GM23338 (cell line): Measurements from ENCODE around the gene TMEM123.

ENCODE experiments used
- CTCF ChIP-seq, 2 experiments: fragments of 200-600 bp in 1 of 2; sonication (generic) in 1 of 2; conservative IDR thresholded peaks; 2 replicates each; pipeline versions ENCODE4 v1.5.1 to v1.6.1; 2016 to 2017; ENCODE audit warnings: antibody characterized with exemption in 2 of 2, low read depth in 2 of 2, mild to moderate bottlenecking in 2 of 2, moderate library complexity in 1 of 2
- EZH2 ChIP-seq: fragments of 200-600 bp; sonication (generic); IDR thresholded peaks from one replicate; pipeline ENCODE4 v1.8.0; 2017; ENCODE audit warnings: antibody characterized with exemption, mild to moderate bottlenecking, low read depth; ENCODE audit not compliant: unreplicated experiment
- EZH2phosphoT487 ChIP-seq: fragments of 200-600 bp; sonication (generic); IDR thresholded peaks from one replicate; pipeline ENCODE4 v1.8.1; 2018; ENCODE audit warnings: antibody characterized with exemption; ENCODE audit not compliant: unreplicated experiment
- POLR2AphosphoS5 ChIP-seq: IDR thresholded peaks from 2 replicates; pipeline ENCODE4 v1.6.1; 2016; ENCODE audit warnings: antibody characterized with exemption, low read depth
- REST ChIP-seq: IDR thresholded peaks from one replicate; pipeline ENCODE4 v1.6.1; 2018; ENCODE audit warnings: antibody characterized with exemption; ENCODE audit not compliant: unreplicated experiment
- ZNF114 ChIP-seq: fragments of 250-450 bp; sonication (Bioruptor Pico); IDR thresholded peaks from 2 replicates; pipeline ENCODE4 v1.5.0; 2020; ENCODE audit warnings: mild to moderate bottlenecking, moderate library complexity

DNA sequence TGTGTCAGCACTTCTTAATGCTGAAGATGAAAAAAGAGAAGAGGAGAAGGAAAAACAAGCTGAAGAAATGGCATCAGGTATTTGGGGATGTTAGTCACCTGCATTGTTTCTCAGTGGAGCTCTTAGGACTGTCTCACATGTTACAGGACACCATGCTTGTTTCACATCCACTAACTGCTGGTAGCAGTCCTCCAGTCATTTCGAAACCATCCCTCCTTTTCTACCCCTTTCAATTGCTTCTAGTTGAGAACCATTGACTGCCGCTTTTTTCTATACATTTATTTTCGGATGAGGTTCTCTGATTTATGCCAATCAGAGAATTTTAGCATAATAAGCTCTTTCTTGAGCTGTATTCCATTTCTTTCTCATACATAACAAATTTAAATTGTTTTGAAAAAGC, 84.1 kb downstream of the TMEM123 start:
- TF ChIP-seq POLR2AphosphoS5, result no peak
- no peak for TF ChIP-seq CTCF (conservative IDR thresholded peaks at IDR 0.05; ENCODE audit: low read depth in 2 of 2)
- TF ChIP-seq ZNF114, result no peak
- TF ChIP-seq EZH2, result no peak
- no peak for TF ChIP-seq REST
- no peak for TF ChIP-seq EZH2phosphoT487
